CD1c-positive myeloid dendritic cell (primary cell): Measurements from ENCODE around the gene PYGO2.
"Not testable (repeated sequence)": the region's sequence is repeated elsewhere in the genome, so short reads cannot be mapped to it uniquely, and the experiment has no call there.

Source experiments
- DNase-seq: peaks from one replicate; pipeline ENCODE4 v3.0.0-alpha.2; 2016; ENCODE audit errors: extremely low spot score

PYGO2 gene

DNA sequence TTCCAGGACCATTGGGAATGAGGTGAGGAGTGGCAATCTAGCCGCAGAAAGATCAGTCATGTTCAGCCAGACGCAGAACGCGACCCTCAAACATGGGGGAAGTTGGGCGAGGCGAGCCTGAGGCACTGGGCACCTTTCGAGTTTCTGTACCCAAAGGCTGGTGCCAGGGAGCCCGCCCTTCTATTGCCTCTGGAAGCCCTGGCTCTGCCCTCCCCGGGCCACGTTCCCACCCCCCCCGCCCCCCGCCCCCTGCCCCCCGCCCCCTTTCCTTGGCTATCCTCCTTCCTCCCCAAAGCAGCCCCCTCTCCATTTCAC, 38.8 kb upstream of the PYGO2 start:
- no peak for DNase-seq

DNA sequence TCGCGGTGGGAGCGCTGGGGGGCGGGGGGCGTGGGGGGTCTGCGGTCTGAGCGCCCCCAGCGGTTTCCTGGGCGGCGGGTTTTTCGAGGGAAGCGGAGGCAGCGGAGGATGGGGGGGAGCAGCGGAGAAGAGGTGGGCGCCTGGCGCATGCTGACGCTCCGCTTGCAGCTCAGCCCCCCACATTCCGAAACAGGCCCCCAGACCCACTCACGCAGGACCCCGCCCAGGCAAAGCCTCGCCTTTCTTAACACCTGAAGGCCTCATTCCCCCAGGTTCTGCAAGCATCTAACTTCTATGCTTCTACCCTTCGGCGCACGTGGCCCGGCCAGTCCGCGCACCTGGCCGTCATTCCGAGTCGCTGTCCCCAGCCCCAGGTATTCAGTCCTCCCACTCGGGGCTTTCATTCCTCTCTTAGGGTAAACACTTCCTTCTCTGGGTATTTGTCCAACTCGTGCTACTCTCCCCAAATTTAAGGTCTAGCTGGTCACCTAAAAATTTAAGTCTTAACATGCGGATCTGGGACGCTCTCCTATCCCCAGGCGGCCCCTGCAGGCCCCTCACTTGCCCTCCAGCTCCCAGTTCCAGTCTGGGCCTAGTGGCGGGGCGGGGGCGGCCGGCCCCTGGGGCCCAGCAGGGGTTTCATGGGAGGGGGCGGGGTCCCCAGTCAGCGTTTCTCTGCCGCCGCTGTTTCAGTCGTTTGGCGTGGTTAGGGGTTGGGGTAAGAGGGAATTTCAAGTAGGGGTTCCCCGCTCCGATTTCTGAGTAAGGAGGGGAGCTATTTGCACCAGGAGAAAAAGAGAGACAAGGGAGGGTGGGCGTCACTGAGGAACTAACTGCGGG, 38.2 kb upstream of the PYGO2 start:
- peak; percentile 38 for DNase-seq

DNA sequence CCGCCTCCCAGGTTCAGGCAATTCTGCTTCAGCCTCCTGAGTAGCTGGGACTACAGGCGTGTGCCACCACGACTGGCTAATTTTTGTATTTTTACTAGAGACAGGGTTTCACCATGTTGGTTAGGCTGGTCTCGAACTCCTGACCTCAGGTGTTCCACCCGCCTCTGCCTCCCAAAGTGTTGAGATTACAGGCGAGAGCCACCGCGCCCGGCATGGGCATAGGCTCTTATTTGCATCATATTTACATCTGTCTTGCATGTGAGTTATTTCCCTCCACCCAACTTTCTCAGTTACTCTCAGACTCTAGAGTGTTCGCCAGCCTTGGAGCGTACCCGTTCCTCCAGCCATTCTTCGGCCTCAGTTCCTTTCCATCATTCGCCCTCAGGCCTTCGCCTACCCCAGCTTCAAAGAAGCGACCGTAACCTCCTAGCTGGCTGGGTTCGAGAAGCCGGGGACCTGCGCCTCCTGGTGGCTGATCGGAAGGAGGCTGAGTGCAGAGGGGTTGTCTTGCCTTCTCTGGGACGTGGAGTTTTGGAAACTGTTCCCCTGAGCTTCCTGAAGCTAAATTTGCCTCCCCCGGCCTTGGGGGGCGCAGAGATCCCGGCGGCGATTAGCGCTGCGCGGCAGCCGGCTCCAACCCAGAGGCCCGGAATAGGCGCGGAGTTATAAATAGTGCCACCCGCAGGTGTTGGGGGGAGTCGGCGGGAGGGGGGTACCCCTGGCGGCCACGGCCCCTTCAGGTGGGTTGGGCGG, 37.4 kb upstream of the PYGO2 start:
- peak; percentile 53 for DNase-seq

DNA sequence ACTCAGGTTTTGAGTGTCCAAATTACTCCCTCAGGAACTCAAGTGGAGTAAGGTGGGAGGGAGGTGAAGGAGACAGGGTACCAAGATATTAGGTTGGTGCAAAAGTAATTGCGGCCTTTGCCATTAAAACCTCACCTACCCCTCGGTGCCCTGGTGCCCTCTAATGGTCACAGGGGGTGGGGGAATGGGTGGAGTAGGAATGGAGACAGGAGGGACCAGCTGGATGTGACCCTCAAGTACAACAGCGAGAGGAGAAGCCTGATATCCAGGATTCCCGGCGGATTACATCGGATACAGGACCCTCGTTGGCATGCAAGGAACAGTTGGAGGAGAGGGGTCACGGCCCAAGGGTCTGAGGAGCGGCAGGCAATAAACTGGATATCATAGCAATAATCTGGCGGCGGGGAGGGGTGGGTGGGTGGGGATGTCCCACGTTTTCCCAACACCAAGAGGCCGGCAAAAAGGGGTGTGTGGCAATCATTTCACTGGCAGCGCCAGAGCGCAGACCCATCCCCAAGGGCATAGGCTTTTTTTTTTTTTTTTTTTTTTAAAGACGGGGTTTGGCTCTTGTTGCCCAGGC, 36.7 kb upstream of the PYGO2 start:
- no peak for DNase-seq

DNA sequence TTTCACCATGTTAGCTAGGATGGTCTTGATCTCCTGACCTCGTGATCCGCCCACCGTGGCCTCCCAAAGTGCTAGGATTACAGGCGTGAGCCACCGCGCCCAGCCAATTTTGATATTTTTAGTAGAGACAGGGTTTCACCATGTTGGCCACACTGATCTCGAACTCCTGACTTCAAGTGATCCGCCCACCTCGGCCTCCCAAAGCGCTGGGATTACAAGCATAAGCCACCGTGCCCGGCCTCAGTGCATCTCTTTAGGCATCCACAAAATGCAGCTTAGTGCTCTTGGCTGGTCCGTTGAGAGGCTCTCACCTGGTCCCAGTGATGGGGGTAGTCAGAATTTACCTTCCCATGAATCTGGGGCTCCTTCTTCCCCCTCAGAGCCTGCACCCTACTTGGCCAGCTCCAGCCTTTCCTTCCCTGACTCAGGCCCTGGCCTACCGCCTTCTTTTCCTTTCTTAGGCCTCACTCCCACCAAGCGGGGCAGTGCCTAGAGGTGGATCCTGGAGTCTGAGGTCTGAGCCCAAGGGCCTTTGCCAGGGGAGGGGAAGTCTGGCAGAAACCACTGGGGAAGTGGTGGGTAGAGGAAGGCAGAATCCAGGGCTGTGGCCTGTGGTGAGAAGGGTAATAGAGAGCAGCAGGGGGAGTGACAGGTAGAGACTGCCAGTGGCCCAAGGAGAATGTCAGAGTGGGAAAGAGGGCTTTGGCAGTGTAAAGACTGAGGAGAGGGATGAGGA, 35.6 kb upstream of the PYGO2 start:
- DNase-seq: peak; percentile 74

DNA sequence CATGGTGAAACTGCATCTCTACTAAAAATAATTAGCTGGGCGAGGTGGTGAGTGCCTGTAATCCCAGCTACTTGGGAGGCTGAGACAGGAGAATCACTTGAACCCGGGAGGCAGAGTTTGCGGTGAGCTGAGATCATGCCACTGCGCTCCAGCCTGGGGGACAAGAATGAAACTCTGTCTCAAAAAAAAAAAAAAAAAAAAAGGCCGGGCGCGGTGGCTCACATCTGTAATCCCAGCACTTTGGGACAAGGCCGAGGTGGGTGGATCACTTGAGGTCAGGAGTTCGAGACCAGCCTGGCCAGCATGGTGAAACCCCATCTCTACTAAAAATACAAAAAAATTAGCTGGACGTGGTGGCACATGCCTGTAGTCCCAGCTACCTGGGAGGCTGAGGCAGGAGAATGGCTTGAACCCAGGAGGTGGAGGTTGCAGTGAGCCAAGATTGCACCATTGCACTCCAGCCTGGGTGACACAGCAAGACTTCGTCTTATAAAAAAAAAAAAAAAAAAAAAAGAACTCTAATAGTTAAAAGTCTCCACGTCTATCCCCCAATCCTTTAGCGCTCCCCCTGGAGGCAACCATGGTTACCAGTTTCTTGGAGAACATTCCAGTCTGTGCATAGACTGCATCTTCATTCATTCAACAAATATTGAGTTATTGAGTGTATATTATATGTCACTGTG, 33.9 kb upstream of the PYGO2 start:
- DNase-seq: not testable (repeated sequence)

DNA sequence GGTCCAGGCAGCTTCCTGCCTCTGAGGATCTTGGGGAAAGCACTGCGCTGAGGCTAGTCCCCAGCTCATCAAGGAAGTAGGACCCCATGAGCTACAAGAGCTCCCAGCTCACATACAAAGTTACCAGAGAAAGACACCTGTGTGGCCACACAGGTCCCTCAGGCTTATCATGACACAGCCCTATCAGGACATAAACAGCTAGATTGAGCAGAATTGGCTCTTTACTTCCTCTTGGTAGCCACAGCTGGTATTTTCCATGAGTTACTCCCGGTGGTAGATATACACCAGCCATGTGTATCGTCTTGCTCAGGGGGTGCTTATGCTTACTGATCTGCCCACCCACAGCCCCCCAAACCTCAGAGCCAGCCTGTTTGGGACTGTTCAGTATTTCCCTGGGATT, 33.0 kb upstream of the PYGO2 start:
- no peak for DNase-seq

DNA sequence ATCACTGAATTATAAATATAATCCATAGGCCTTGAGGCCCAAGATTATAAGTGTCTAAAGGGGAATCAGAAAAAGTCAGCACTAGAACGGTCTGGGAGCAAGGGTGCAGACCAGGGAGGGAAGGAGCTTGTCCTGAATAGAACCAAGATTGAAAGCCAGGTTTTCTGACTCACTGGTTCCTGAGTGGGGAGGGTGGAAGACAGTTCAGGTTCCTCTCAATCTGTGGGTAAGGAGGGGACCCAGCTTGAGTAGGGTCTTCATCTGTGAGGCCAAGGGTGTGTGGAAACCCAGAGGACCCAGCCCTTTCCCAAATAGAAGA, 32.6 kb upstream of the PYGO2 start:
- no peak for DNase-seq

DNA sequence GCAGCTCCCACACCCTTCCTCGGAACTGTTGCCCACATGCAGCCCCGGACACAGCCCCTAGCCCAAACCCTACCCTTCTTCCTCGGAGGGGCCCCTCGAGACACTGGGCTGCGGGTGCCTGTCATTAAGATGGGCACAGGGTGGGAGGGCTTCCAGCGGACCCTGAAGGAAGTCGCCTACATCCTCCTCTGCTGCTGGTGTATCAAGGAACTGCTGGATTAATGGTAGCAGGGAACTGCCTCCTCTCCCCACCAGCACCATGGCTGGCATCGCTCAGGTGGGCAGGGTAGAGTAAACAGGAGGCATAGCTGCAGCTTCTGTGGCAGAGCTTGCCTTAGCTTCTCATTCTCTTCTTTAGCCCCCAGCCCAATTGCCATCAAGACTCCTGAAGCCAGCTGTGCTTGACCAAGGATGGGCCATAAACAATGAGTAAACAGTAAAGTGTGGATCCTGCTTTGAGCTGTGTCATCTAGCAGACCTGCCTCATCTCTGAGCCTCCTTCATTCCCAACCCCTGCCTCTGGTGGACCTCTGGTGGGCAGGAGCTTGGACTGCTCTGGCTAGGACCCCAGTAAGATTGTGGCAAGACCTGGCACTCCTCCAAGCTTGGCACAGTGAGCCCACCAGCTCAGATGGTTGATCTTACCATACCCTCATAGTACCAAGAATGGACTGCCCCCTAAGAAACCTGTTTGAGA, 32.1 kb upstream of the PYGO2 start, which contains the start of gene LENEP:
TSS of gene LENEP (plus strand) at position 15 of the 697 bp plus-strand sequence. CDS start at position 37, 22 bp downstream.
- DNase-seq: no peak

DNA sequence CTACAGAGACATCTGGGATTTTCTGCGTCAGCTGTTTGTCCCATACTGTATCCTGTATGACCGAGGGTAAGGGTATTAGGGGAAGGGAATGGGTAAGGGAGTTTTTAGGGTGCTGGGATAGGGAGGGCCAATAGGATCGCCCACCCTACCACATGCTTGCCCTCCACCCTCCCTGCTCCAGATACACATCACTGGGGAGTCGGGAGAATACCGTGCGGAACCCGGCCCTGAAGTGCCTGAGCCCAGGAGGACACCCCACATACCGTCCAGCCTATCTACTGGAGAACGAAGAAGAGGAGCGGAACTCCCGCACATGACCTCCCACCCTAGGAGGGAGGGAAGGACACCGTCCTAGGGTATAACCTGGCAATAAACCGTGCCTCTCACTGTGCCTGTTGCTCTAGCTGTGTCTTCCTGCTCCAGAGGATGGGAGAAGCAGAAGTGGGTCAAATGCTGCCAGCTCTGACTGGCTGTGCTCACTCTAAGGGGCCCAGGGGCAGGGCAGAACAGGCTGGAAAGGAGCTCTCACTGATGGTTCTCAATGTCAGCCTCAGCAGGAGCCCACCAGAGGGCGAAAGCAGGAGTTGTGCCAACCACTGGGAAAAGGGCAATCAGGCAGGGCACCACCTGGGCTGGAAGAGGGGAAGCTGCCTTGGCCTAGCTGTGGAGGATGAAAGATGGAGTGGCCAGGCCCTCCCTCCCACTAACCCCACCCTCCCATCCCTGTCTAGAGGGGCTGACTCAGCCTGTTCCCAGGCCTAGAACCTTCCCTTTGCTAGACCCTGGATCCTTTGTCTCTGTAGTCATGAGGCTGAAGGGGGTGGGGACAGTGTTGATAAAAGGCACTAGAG, 31.4 kb upstream of the PYGO2 start:
- no peak for DNase-seq

DNA sequence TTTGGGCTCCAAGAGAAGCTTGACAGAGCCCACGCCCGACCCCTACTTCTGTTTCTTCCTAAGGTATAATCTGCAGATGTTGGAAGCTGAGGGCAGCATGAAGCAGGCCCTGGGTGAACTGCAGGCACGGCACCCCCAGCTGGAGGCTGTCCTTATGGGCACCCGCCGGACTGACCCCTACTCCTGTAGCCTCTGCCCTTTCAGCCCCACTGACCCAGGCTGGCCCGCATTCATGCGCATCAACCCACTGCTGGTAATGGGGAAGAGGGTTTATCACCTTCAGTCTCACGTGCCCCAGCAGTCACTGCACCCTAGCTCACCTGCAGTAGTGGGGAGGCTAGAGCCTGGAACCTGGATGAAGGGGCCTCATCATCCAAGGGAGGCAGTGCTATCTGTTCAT, 28.7 kb upstream of the PYGO2 start:
- DNase-seq: no peak

DNA sequence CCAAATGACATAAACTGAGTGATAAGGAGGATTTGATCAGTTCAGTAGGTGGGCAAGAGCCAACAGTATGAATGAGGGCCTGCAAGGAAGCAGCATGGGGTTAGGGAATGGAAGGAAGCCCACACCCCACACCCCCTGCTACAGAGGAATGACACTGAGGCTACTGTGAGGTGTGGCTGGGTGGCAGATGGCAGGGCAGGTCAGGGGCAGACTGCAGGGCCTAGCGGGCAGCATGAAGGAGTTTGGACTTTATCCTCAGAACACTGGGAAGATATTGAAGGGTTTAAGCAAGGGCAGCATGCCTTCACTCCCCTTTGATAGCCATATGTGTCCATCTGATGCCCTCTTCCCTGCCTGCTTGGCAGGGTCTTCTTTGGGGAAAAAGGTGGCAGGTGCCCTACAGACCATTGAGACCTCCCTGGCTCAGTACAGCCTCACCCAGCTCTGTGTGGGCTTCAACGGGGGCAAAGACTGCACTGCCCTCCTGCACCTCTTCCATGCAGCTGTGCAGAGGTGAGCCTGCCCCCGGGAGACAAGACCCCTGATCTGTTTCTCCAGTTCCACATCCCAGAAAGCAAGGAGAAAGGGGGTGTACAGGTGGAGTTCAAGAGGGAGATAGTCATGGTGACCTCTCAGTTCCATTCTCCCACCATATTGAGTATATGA, 27.7 kb upstream of the PYGO2 start:
- no peak for DNase-seq

DNA sequence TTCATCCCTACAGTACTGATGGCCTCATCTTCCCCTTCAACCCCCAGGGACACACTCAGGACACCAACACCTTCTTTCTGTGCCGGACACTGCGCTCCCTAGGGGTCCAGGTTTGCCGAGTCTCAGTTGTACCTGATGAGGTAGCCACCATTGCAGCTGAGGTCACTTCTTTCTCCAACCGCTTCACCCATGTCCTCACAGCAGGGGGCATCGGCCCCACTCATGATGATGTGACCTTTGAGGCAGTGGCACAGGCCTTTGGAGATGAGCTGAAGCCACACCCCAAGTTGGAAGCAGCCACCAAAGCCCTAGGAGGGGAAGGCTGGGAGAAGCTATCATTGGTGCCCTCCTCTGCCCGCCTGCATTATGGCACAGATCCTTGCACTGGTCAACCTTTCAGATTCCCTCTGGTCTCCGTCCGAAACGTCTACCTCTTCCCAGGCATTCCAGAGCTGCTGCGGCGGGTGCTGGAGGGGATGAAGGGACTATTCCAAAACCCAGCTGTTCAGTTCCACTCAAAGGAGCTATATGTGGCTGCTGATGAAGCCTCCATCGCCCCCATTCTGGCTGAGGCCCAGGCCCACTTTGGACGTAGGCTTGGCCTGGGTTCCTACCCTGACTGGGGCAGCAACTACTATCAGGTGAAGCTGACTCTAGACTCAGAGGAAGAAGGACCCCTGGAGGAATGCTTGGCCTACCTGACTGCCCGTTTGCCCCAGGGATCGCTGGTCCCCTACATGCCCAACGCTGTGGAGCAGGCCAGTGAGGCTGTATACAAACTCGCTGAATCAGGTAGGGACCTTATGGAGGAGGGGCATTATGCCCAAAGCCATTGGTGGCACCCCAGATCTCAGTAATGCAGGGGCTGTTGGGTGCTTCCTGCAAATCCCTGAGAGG, 26.7 kb upstream of the PYGO2 start:
- no peak for DNase-seq

DNA sequence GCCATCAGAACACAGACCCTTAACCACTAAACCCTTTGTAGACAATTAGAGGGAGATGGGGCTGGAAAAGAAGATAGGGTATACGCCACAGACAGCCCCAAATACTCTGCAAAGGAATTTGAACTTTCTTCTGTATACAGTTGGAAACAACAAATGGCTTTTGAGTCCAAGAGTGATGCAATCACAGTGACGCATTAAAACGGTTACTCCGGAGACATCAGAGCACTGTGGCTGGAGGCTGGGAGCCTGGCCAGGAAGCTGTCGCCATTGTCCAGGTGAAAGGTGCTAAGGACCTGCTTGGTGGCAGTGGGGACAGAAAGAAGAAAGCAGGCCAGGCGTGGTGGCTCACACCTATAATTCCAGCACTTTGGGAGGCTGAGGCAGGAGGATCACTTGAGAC, 25.7 kb upstream of the PYGO2 start:
- no peak for DNase-seq

DNA sequence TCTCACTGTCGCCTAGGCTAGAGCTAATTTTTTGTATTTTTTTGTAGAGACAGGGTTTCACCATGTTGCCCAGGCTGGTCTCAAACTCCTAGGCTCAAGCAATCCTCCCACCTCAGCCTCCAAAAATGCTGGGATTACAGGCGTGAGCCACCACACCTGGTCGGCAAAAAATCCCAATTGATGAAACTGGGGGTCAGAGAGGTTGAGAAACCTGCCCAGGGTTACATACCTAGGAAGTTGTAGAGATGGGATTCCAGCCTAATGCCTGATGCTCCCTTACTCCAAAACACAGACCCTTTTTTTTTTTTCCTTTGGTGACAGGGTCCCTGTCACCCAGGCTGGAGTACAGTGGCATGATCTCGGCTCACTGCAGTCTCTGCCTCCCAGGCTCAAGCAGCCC, 25.2 kb upstream of the PYGO2 start:
- DNase-seq: not testable (repeated sequence)

DNA sequence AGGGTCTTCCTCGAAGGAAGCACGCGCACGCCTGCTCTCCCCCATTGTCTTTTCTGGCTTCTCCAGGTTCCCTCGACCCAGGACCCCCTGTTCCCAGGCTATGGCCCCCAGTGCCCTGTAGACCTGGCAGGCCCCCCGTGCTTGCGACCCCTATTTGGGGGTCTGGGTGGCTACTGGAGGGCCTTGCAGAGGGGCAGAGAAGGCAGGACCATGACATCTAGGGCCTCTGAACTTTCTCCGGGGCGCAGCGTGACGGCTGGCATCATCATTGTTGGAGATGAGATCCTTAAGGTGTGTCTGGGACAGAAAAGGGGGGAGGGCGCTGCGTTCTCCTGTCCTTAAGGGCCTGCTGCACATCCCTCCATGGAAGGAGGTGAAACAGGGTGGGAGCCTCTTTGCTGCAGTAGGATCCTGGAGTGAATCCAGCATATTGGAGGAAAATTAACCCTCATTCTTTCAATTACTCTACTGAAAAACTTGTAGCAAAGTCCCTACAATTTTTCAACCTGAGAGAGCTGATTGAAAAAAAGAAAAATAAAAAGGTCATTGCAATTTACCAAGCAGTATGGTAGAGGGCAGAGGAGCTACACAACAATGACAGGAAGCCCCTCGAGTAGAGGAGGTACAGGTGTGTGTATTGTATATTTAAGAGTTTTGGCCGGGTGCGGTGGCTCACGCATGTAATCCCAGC, 22.3 kb upstream of the PYGO2 start:
- no peak for DNase-seq

DNA sequence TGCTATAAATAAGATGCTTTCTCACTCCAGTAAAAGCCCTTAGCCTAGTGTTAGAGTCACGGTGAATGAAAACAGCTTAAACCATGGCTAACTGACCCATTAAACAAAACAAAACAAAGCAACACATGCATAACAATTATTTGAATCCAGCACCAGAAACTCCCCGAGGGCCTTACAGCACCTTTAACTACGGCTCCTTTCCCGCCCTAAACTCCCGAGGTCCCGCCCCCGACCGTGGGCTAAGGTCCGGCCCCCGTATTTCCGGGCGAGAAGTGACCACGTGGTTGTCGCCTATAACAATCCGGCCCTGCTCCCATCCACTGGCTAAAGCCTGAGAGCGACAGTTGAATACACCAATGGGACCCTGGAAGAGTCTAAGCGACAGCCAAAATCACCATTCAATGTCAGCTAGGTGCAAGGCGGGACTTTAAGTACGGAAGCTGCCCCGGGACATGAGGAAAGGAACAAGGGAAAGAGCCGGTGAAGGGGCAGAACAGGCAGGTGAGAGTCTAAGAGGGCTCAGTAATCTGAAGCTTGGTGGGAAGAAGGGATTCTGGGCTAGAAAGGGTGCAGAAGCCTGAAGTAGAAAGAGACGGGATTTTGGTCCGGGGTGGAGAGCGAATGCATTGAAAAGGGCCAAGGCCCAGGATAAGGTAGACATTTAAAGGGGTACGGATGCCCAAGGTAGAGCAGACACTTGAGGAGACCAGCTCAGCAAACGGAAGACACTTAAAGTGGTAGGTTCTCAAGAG, 21.5 kb upstream of the PYGO2 start, which contains the start of gene FLAD1:
TSS of gene FLAD1 (plus strand) at position 448 of the 752 bp plus-strand sequence. CDS start 351 bp downstream, outside the sequence.
- DNase-seq: peak; percentile 99
